HepG2 (cell line): ENCODE results near the gene MARCHF9. TPM values are rescaled to one million over a fixed set of nuclear protein-coding genes. Genes with fewer than 3 reads are reported as not detected.

Experiments used
- ATAC-seq: fragments of 200-7000 bp; cut with Tn5 transposase; 3 replicates; pipeline ENCODE4 v1.9.1; 2020; ENCODE audit warnings: mild to moderate bottlenecking, moderate library complexity
- BruUV-seq: library from RNA; stranded (reverse); fragments of 400-500 nt; replicated peaks from 2 replicates; lab custom pipeline; 2021; lab: Mats Ljungman, UMichigan
- CTCF ChIA-PET: fragments of 300-600 bp; formaldehyde crosslinking; extraction: SDS; loops from one replicate; lab custom pipeline; 2021; ENCODE audit warnings: low total read pairs, inconsistent platforms, low intra/inter-chr PET ratio; lab: Yijun Ruan, JAX
- POLR2A ChIA-PET: fragments of 350-600 bp; sonication (Branson Sonifier 250); formaldehyde crosslinking; loops from one replicate; lab custom pipeline; 2020; ENCODE audit warnings: antibody characterized with exemption, inconsistent platforms; lab: Yijun Ruan, JAX
- DNase-seq: peaks from one replicate; pipeline ENCODE4 v3.0.0-alpha.2; 2015; ENCODE audit warnings: low spot score
- FAIRE-seq: peaks from 3 replicates; lab custom pipeline; 2011; peaks lifted over from hg19 to GRCh38; lab: Jason Lieb, UNC
- H2AFZ ChIP-seq: one replicate; pipeline ENCODE4 v1.6.1; 2011; ENCODE audit warnings: low read length, inconsistent platforms
- H3K27ac ChIP-seq: fragments of 300-600 bp; 3 replicates; pipeline ENCODE4 v1.8.0; 2011; ENCODE audit warnings: mixed run types, mild to moderate bottlenecking, mixed read lengths, low read length, inconsistent platforms; ENCODE audit not compliant: insufficient read depth; ENCODE audit errors: extremely low read length
- H3K27me3 ChIP-seq, 2 experiments: fragments of 200-600 bp in 1 of 2; 2 replicates in 1 of 2; 3 replicates in 1 of 2; pipeline versions ENCODE4 v1.6.0 to v1.8.0; 2011; ENCODE audit warnings: low read length in 2 of 2, mild to moderate bottlenecking in 2 of 2, moderate library complexity in 2 of 2, inconsistent platforms in 1 of 2; ENCODE audit not compliant: insufficient read depth in 2 of 2, control insufficient read depth in 1 of 2
- H3K36me3 ChIP-seq, 2 experiments: fragments of 200-600 bp in 1 of 2; replicated peaks in 1 of 2; 2 replicates in 1 of 2; 3 replicates in 1 of 2; pipeline versions ENCODE4 v1.5.1 to v1.8.0; 2011; ENCODE audit warnings: low read length in 2 of 2, inconsistent platforms in 1 of 2; ENCODE audit not compliant: insufficient read depth in 2 of 2, control insufficient read depth in 1 of 2
- H3K4me1 ChIP-seq: 2 replicates; pipeline ENCODE4 v1.5.1; 2012; ENCODE audit warnings: low read length, inconsistent platforms; ENCODE audit not compliant: insufficient read depth
- H3K4me2 ChIP-seq: 2 replicates; pipeline ENCODE4 v1.6.0; 2011; ENCODE audit warnings: low read depth, low read length, inconsistent platforms
- H3K4me3 ChIP-seq, 3 experiments: fragments of 200-600 bp in 1 of 3; sonication (generic), shearing (Covaris generic) in 1 of 3; replicated peaks in 1 of 3; 2 replicates each; pipeline ENCODE4 v1.5.1; 2011 to 2016; ENCODE audit warnings: low read length in 3 of 3, inconsistent platforms in 2 of 3, low read depth in 2 of 3, mild to moderate bottlenecking in 2 of 3, control low read depth in 1 of 3, mixed read lengths in 1 of 3; ENCODE audit not compliant: insufficient read depth in 1 of 3
- H3K79me2 ChIP-seq: one replicate; pipeline ENCODE4 v1.6.1; 2011; ENCODE audit warnings: low read length, inconsistent platforms; ENCODE audit not compliant: insufficient read depth
- H3K9ac ChIP-seq: 2 replicates; pipeline ENCODE4 v1.6.0; 2011; ENCODE audit warnings: mild to moderate bottlenecking, low read depth, low read length, inconsistent platforms; ENCODE audit not compliant: insufficient read depth
- H3K9me3 ChIP-seq: 2 replicates; pipeline ENCODE4 v1.5.1; 2012; ENCODE audit warnings: mild to moderate bottlenecking, low read length
- H4K20me1 ChIP-seq: 2 replicates; pipeline ENCODE4 v1.6.0; 2011; ENCODE audit warnings: inconsistent platforms, mild to moderate bottlenecking, low read length, moderate library complexity; ENCODE audit not compliant: insufficient read depth
- HMG20A ChIP-seq: IDR thresholded peaks from 2 replicates; pipeline ENCODE4 v1.6.1; 2016; ENCODE audit warnings: borderline replicate concordance
- PAX8 ChIP-seq: sonication (generic); formaldehyde crosslinking; IDR thresholded peaks from 2 replicates; pipeline ENCODE4 v1.8.0; 2022; ENCODE audit warnings: mild to moderate bottlenecking, missing genetic modification reagents, borderline replicate concordance
- SAFB2 ChIP-seq: sonication (generic); formaldehyde crosslinking; IDR thresholded peaks from 2 replicates; pipeline ENCODE4 v1.5.1; 2020; ENCODE audit warnings: missing genetic modification reagents, low read depth, mild to moderate bottlenecking, borderline replicate concordance
- SMC3 ChIP-seq: IDR thresholded peaks from 2 replicates; pipeline ENCODE4 v1.6.1; 2011; ENCODE audit warnings: low read length, improper control_type of control experiment
- TGIF2 ChIP-seq: IDR thresholded peaks from 2 replicates; pipeline ENCODE4 v1.6.1; 2016; ENCODE audit warnings: control low read depth, missing compliant biosample characterization
- ZNF138 ChIP-seq: sonication (generic); formaldehyde crosslinking; IDR thresholded peaks from 2 replicates; pipeline ENCODE4 v1.5.0; 2020; ENCODE audit warnings: mild to moderate bottlenecking, low read depth, missing genetic modification reagents
- ZNF672 ChIP-seq: sonication (generic); formaldehyde crosslinking; IDR thresholded peaks from 2 replicates; pipeline ENCODE4 v1.8.1; 2022; ENCODE audit warnings: missing genetic modification reagents
- ZNF788 ChIP-seq: sonication (generic); formaldehyde crosslinking; IDR thresholded peaks from 2 replicates; pipeline ENCODE4 v1.5.0; 2020; ENCODE audit warnings: mild to moderate bottlenecking, missing genetic modification reagents, borderline replicate concordance
- ZNF883 ChIP-seq: sonication (generic); formaldehyde crosslinking; IDR thresholded peaks from 2 replicates; pipeline ENCODE4 v1.5.1; 2020; ENCODE audit warnings: mild to moderate bottlenecking, missing genetic modification reagents; ENCODE audit errors: not compliant biosample characterization
- ZSCAN25 ChIP-seq: sonication (generic); formaldehyde crosslinking; IDR thresholded peaks from 2 replicates; pipeline ENCODE4 v1.8.0; 2022; ENCODE audit warnings: mild to moderate bottlenecking, missing genetic modification reagents
- WGBS: methylation state at CpG from one replicate; pipeline ENCODE4 v1.1.6; 2017; ENCODE audit warnings: low lambda C conversion rate; 5-methylcytosine and 5-hydroxymethylcytosine counted together
- in situ Hi-C: cut with HindIII; loops from 2 replicates; pipeline ENCODE4 v1.10.0; 2017; ENCODE audit warnings: low pct_unique_long_range_greater_than_20kb; ENCODE audit not compliant: extremely low pct_ligation_motif_present
- intact Hi-C: fragments of 100-400 bp; cut with micrococcal nuclease; formaldehyde crosslinking; loops from one replicate; pipeline ENCODE4 v1.10.0; 2022; ENCODE audit not compliant: unreplicated experiment
- polyA plus RNA-seq, 8 experiments: library from polyadenylated mRNA; depleted of rRNA in 3 of 8; stranded (reverse) in 7 of 8; unstranded in 1 of 8; fragments of >200 nt; fragmentation: Illumina TruSeq in 4 of 8; extraction: Trizol in 4 of 8; gene quantifications; 2 replicates each; pipeline versions ENCODE4 v1.2.1 to v1.2.3, GENCODE V29; 2011 to 2016; ENCODE audit warnings: low read depth in 4 of 8, missing spikeins in 1 of 8, mixed read lengths in 1 of 8; ENCODE audit not compliant: insufficient read depth in 1 of 8
- total RNA-seq, 5 experiments: library from RNA; depleted of rRNA; stranded (reverse); fragments of >200 nt; fragmentation: Illumina TruSeq; extraction: Trizol; gene quantifications; 2 replicates each; pipeline ENCODE4 v1.2.3, GENCODE V29; 2016; ENCODE audit warnings: low read depth in 1 of 5
- TF ChIP-seq, protein P1 (sequence below): sonication (generic); formaldehyde crosslinking; IDR thresholded peaks from 2 replicates; pipeline ENCODE4 v1.8.0; 2022; ENCODE audit warnings: missing genetic modification reagents, low read depth, mild to moderate bottlenecking, borderline replicate concordance
- TF ChIP-seq, protein P2 (sequence below): sonication (generic); formaldehyde crosslinking; IDR thresholded peaks from 2 replicates; pipeline ENCODE4 v1.9.0; 2021; ENCODE audit warnings: missing genetic modification reagents, borderline replicate concordance
- TF ChIP-seq, protein P3 (sequence below): sonication (generic); formaldehyde crosslinking; IDR thresholded peaks from 2 replicates; pipeline ENCODE4 v1.8.1; 2023; ENCODE audit warnings: mild to moderate bottlenecking, missing genetic modification reagents

Gene MARCHF9
- total and polyA plus RNA-seq, 2 of the 13 experiments (the other 11 are each of a cell fraction or from before 2014, with no cell fraction given) = 5.7 to 9.6 TPM

DNA sequence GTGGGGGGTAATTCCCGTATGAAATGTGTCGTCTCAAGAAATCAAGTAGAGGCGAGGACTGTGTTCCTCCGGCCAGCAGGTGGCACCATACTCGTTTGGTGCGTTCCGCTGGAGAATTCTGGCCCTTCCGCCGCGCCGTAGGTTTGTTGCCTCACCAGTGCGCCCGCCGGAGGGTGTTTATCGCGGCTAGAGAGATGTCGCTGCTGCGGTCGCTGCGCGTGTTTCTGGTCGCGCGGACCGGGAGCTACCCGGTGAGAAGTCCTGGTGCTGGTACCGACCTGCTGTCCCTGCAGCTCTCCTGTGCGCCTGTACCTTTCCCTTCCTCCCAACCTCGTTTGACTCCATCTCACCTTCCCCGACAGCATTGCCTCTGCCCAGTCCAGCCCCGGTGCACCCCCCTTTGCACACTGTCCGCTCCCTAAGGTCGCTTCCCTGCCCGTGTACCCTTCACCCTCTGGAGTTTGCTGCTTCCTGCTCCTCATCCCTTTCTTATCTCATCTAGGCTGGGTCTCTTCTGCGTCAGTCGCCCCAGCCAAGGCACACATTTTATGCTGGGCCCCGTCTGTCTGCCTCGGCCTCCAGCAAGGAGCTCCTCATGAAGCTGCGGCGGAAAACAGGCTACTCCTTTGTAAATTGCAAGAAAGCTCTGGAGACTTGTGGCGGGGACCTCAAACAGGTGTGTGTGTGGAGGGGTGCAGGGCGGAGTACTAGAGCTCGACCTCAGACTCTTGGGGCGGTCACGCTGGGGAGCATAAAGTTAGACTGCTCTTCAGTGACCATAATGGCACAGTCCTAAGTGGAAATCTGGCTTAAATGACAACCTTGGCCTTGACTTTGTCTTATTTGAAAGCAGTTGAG, 27.9 kb downstream of the MARCHF9 start, which contains the start of gene TSFM:
TSFM (plus strand) TSS at position 180 of the 858 bp plus-strand sequence; CDS start at position 195, 15 bp downstream.
- BruUV-seq = no TSS peak
- Histone ChIP-seq H3K36me3 (peaks cover 9 to 35% of the 10 kb centered on the region in 2 experiments), H3K4me3 (peak within 1 kb of the TSS; percentile 95 to 100 (median 99)), H3K4me1 (peaks cover 17% of the 10 kb centered on the region), H3K79me2 (peaks cover 16% of the 10 kb centered on the region), H2AFZ (no peak within 1 kb of the TSS), H3K27ac (peak within 1 kb of the TSS; percentile 55), H4K20me1 (no peaks in the 10 kb centered on the region), H3K9me3 (no peaks in the 10 kb centered on the region), H3K4me2 (peak within 1 kb of the TSS; percentile 78), H3K9ac (peak within 1 kb of the TSS; percentile 87), H3K27me3 (no peaks in the 10 kb centered on the region; a peak in 1 of 5 replicates)
- intact Hi-C loops (loop anchor here (1.0 kb wide), 1 partner anchor 11 kb away; the partner anchor contains the start of genes EEF1AKMT3 and METTL1), in situ Hi-C loops (no loop called here)
- DNase-seq (peak; percentile 85), FAIRE-seq (peak; percentile 84), ATAC-seq (peak; percentile 89)
- ChIA-PET POLR2A (interaction anchor here (0.6 to 1.7 kb wide), 6 partner anchors 10 to 38 kb away, joined by 3 to 15 read pairs (median 3); partner anchors contain the start of genes AVIL, CDK4, EEF1AKMT3 and METTL1), CTCF (interaction anchor here (1.8 kb wide), 1 partner anchor 122 kb away, joined by 13 read pairs; no protein-coding TSS in a partner anchor)
- WGBS = under 1% methylated on average over 21 of the region's 45 CpGs
- TF ChIP-seq, protein P1, sequence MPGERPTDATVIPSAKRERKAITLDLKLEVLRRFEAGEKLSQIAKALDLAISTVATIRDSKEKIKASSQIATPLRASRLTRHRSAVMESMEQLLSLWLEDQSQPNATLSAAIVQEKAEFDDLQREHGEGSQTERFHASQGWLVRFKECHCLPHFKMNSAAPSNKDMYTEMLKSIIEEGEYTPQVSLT (CRISPR knock-in tag) = 0 out of 2 replicates have a peak, but pooled peaks have one; percentile 64
- TF ChIP-seq ZSCAN25 (CRISPR knock-in tag) (no peak), ZNF672 (no peak), ZNF138 (CRISPR knock-in tag) (peak; percentile 55; the same call in 1 of the 2 replicates), ZNF788 (CRISPR knock-in tag) (peak; percentile 94; the same call in 1 of the 2 replicates), HMG20A (peak; percentile 15; the same call in 1 of the 2 replicates), ZNF883 (CRISPR knock-in tag) (peak; percentile 51), SAFB2 (CRISPR knock-in tag) (peak; percentile 92; the same call in 1 of the 2 replicates), SMC3 (peak; percentile 58), TGIF2 (CRISPR knock-in tag) (peak; percentile 80), PAX8 (no peak)
- TF ChIP-seq, protein P2, sequence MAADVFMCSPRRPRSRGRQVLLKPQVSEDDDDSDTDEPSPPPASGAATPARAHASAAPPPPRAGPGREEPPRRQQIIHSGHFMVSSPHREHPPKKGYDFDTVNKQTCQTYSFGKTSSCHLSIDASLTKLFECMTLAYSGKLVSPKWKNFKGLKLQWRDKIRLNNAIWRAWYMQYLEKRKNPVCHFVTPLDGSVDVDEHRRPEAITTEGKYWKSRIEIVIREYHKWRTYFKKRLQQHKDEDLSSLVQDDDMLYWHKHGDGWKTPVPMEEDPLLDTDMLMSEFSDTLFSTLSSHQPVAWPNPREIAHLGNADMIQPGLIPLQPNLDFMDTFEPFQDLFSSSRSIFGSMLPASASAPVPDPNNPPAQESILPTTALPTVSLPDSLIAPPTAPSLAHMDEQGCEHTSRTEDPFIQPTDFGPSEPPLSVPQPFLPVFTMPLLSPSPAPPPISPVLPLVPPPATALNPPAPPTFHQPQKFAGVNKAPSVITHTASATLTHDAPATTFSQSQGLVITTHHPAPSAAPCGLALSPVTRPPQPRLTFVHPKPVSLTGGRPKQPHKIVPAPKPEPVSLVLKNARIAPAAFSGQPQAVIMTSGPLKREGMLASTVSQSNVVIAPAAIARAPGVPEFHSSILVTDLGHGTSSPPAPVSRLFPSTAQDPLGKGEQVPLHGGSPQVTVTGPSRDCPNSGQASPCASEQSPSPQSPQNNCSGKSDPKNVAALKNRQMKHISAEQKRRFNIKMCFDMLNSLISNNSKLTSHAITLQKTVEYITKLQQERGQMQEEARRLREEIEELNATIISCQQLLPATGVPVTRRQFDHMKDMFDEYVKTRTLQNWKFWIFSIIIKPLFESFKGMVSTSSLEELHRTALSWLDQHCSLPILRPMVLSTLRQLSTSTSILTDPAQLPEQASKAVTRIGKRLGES = no peak
- TF ChIP-seq, protein P3, sequence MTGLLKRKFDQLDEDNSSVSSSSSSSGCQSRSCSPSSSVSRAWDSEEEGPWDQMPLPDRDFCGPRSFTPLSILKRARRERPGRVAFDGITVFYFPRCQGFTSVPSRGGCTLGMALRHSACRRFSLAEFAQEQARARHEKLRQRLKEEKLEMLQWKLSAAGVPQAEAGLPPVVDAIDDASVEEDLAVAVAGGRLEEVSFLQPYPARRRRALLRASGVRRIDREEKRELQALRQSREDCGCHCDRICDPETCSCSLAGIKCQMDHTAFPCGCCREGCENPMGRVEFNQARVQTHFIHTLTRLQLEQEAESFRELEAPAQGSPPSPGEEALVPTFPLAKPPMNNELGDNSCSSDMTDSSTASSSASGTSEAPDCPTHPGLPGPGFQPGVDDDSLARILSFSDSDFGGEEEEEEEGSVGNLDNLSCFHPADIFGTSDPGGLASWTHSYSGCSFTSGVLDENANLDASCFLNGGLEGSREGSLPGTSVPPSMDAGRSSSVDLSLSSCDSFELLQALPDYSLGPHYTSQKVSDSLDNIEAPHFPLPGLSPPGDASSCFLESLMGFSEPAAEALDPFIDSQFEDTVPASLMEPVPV (CRISPR knock-in tag) = 0 out of 2 replicates have a peak, but pooled peaks have one; percentile 16
